AG09319 (cell line): Measurements from ENCODE around the gene CMPK2.

Source experiments
- DNase-seq: peaks from one replicate; pipeline ENCODE4 v3.0.0-alpha.2; 2010; ENCODE audit warnings: low read depth; ENCODE audit errors: extremely low read depth
- CTCF ChIP-seq: IDR thresholded peaks from 2 replicates; pipeline ENCODE4 v1.5.1; 2011; ENCODE audit warnings: low read depth, mild to moderate bottlenecking, inconsistent platforms, low read length, moderate library complexity

CMPK2 gene

DNA sequence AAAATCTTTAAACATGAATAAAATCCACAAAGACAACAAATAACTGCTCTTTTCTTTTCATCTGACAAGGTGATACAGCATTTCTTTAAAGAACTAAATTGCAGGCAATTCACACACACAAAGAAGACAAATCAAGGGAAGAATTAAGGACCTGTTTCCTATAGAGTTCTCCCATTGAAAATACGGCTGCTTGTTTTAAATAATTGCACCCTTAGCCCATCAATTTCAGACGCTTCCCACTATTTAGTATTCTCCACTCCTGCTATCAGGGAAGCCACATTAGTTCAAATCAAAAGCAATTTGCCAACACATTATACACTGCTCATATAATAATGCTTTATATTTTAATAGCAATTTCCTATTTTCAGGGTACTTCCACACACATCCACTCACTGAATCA lies 11.3 kb downstream of the CMPK2 start:
- DNase-seq: no peak
- TF ChIP-seq CTCF: no peak

DNA sequence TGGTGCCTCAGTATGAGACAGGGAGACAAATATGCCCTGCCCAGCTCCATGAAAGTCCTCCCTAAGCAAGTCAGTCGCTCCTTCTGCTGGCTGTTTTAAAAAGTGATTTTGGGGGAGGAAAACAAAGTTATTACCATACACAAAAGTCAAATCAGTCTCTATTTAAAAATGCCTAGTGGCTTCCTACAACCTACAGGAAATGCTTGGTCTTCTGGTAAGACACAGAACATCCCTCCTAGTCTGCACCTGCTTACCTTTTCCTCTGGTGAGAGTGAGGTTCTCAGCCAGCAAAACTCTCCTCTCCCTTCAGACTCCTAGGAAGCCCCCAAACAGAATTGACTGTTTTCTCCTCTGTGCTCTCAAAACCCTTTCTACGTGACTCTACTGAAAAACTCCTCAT lies 13.5 kb downstream of the CMPK2 start:
- no peak for DNase-seq

GRCh38 chr2:6846967-6847681 lies 18.6 kb downstream of the CMPK2 start:
- no peak for TF ChIP-seq CTCF

More for the DNA sequence above, 13.5 kb downstream of the CMPK2 start:
- no peak for TF ChIP-seq CTCF

GRCh38 chr2:6846540-6846939 lies 19.2 kb downstream of the CMPK2 start:
- no peak for TF ChIP-seq CTCF
- no peak for DNase-seq

More at GRCh38 chr2:6846967-6847681, 18.6 kb downstream of the CMPK2 start:
- no peak for DNase-seq

- DNase-seq: no peak
- TF ChIP-seq CTCF: no peak
Observed at GRCh38 chr2:6845903-6846302, 19.8 kb downstream of the CMPK2 start.

- DNase-seq: no peak
- no peak for TF ChIP-seq CTCF
Observed at GRCh38 chr2:6845312-6845711, 20.4 kb downstream of the CMPK2 start.

DNA sequence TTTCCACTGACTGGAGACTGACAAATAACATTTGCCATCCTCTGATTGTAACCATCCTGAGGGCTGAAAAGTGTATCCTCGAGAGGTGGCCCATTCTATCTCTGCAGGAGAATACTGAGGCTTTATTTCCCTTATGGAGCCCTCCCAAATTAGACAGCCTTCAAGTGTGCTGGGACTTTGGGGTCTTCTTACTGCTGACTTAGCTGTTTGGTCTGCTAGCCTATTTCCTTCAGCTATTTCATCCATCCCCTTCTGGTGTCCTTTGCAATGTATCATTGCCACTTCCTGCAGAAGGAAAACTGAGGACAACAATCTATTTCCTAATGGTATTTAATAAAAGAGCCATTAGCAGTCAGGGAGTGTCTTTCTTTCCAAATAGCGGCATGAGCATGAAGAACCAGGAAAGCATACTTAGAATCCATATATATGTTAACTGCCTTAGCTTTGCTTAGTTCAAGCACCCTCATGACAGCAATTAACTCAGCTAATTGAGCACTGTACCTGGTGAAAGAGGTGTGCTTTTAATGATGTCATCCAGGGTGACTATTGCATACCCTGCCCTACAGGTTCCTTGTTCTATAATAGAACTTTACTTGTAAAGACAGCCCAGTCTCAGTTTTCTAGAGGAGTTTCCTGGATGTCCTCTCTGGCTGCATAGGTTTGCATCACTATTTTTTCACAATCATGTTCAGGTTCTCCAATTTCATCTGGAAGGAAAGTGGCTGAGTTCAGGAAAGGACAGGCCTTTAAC lies 24.0 kb downstream of the CMPK2 start:
- no peak for TF ChIP-seq CTCF
- DNase-seq: no peak
